ENCODE results near the gene NFE2L2.

GRCh38 chr2:177298191-177298590 is 33.7 kb upstream of the NFE2L2 start:
- TF ChIP-seq, protein P1, sequence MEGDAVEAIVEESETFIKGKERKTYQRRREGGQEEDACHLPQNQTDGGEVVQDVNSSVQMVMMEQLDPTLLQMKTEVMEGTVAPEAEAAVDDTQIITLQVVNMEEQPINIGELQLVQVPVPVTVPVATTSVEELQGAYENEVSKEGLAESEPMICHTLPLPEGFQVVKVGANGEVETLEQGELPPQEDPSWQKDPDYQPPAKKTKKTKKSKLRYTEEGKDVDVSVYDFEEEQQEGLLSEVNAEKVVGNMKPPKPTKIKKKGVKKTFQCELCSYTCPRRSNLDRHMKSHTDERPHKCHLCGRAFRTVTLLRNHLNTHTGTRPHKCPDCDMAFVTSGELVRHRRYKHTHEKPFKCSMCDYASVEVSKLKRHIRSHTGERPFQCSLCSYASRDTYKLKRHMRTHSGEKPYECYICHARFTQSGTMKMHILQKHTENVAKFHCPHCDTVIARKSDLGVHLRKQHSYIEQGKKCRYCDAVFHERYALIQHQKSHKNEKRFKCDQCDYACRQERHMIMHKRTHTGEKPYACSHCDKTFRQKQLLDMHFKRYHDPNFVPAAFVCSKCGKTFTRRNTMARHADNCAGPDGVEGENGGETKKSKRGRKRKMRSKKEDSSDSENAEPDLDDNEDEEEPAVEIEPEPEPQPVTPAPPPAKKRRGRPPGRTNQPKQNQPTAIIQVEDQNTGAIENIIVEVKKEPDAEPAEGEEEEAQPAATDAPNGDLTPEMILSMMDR (IDR thresholded peaks at IDR 0.05): no peak
- TF ChIP-seq POLR2AphosphoS5 (IDR thresholded peaks at IDR 0.05; ENCODE audit: low read depth, low read length): no peak

All from Panc1 (cell line).